Esophagus squamous epithelium (tissue), 4 donors: ENCODE data around the gene GPR75.

ENCODE experiments used
- POLR2A ChIP-seq, 4 donors: fragments of 450-650 bp; IDR thresholded peaks; one replicate each; pipeline ENCODE4 v1.6.1; 2017; ENCODE audit warnings: antibody characterized with exemption in 4 of 4, mild to moderate bottlenecking in 4 of 4, moderate library complexity in 3 of 4
- TF ChIP-seq, protein P1 (sequence below), 6 experiments: fragments of 450-650 bp in 4 of 6; fragments of 200-600 bp in 2 of 6; sonication (generic) in 2 of 6; IDR thresholded peaks; one replicate each; pipeline ENCODE4 v1.5.1; 2016 to 2019; ENCODE audit warnings: antibody characterized with exemption in 6 of 6, mild to moderate bottlenecking in 4 of 6, moderate library complexity in 4 of 6

DNA sequence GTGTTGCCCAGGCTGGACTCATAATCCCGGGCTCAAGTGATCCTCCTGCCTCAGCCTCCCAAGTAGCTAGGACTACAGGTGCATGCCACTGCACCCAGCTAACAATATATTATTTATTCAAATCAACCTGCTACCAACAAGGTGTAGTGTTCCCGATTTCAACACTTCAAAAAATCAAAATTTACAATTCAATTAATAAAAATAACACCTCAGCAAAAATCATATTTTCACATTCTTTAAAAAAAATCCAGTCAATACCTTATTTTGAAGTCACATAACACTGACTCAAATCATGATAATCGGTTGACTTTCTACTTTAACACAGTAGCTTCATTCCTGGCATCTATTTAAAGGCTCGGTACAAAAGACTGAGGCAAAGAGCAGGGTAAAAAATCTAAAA, 7.2 kb downstream of the GPR75 start:
- TF ChIP-seq, protein P1, sequence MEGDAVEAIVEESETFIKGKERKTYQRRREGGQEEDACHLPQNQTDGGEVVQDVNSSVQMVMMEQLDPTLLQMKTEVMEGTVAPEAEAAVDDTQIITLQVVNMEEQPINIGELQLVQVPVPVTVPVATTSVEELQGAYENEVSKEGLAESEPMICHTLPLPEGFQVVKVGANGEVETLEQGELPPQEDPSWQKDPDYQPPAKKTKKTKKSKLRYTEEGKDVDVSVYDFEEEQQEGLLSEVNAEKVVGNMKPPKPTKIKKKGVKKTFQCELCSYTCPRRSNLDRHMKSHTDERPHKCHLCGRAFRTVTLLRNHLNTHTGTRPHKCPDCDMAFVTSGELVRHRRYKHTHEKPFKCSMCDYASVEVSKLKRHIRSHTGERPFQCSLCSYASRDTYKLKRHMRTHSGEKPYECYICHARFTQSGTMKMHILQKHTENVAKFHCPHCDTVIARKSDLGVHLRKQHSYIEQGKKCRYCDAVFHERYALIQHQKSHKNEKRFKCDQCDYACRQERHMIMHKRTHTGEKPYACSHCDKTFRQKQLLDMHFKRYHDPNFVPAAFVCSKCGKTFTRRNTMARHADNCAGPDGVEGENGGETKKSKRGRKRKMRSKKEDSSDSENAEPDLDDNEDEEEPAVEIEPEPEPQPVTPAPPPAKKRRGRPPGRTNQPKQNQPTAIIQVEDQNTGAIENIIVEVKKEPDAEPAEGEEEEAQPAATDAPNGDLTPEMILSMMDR (IDR thresholded peaks at IDR 0.05) = no peak
- no peak for TF ChIP-seq POLR2A (IDR thresholded peaks at IDR 0.05)
